AG09309 (cell line): ENCODE data around the gene HRC.

Source experiments
- DNase-seq: peaks from one replicate; pipeline ENCODE4 v3.0.0-alpha.2; 2010; ENCODE audit warnings: low read depth
- H3K4me3 ChIP-seq: 2 replicates; pipeline ENCODE4 v1.5.1; 2011; ENCODE audit warnings: mild to moderate bottlenecking, low read depth, low read length, moderate library complexity; ENCODE audit not compliant: control insufficient read depth
- TF ChIP-seq, protein P1 (sequence below): IDR thresholded peaks from 2 replicates; pipeline ENCODE4 v1.5.1; 2011; ENCODE audit warnings: mild to moderate bottlenecking, low read depth, low read length, inconsistent platforms; ENCODE audit not compliant: insufficient read depth, control insufficient read depth; ENCODE audit errors: missing control alignments

Gene HRC

DNA sequence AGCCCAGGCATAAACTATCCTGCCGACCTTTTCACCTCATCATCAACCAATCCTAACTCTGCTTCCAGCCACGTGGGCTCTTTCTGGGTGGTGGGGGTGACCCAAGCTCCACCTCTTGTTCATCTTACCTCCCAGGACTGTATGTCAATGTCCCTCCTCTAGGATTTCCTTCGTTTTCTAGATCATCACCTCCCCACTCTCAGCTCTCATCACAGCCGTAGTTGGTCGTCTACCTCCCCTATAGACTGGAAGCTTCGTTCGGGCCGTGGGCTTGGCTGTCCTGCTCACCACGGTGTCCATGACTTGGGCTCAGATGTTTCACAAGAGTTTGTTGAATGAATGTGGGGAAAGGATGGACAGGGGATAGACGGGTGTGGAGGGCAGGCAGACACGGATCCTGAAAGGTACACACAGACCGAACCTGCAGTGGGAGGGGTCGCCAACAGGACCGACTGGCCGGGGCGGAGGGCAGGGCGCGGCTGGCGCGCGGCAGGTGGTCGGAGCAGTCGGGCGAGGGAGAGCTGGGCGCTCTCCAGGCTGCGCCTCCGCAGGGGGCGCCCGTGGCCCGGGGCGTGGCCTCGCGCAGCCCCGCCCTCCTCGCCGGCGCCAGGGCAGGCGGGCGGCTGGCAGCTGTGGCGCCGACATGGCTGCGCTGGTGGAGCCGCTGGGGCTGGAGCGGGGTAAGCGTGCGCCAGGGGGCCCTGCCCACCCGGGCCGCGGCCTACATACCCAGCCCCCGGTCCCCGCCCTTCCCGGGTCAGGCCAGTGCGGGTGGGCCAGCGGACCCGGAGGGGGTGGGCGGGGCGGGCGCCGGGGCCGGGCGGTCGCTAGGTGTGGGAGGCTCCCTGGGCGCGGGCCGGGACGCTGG is 41.2 kb downstream of the HRC start, which contains the start of gene LIN7B:
Gene LIN7B, plus strand, starts transcription at position 609 of the 868 bp plus-strand sequence. Its CDS starts 35 bp downstream, at position 644.
- no peak for DNase-seq
- TF ChIP-seq, protein P1, sequence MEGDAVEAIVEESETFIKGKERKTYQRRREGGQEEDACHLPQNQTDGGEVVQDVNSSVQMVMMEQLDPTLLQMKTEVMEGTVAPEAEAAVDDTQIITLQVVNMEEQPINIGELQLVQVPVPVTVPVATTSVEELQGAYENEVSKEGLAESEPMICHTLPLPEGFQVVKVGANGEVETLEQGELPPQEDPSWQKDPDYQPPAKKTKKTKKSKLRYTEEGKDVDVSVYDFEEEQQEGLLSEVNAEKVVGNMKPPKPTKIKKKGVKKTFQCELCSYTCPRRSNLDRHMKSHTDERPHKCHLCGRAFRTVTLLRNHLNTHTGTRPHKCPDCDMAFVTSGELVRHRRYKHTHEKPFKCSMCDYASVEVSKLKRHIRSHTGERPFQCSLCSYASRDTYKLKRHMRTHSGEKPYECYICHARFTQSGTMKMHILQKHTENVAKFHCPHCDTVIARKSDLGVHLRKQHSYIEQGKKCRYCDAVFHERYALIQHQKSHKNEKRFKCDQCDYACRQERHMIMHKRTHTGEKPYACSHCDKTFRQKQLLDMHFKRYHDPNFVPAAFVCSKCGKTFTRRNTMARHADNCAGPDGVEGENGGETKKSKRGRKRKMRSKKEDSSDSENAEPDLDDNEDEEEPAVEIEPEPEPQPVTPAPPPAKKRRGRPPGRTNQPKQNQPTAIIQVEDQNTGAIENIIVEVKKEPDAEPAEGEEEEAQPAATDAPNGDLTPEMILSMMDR: peak; percentile 18
- peak within 1 kb of the TSS; percentile 67 for H3K4me3 ChIP-seq

DNA sequence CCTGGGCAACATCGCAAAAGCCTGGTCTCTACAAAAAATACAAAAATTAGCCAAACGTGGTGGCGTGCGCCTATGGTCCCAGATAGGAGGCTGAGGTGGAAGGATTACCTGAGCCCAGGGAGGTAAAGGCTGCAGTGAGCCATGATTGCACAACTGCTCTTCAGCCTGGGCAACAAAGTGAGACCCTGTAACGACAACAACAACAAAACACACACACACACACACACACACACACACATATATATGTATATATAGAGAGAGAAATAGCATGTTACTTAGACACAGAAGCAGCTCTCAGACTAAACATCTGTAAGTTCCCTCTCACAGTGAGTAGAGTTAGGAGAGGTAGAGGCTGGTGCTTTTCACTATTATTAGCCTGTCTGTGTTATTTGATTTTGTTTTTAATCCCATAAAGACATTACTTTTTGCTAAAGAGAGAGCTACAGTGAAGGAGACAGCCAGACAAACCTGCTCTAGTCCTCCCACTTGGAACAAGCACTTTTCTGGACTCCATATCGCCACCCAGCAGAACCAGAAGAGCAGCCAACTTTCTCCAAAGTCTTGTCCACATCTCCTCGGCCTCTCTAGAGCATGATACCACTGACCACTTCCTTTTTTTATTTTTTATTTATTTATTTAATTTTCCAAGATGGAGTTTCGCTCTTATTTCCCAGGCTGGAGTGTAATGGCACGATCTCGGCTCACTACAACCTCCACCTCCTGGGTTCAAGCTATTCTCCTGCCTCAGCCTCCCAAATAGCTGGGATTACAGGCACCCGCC is 43.8 kb downstream of the HRC start:
- DNase-seq: no peak
- no peak overlapping the region for H3K4me3 ChIP-seq
- TF ChIP-seq, protein P1: no peak

DNA sequence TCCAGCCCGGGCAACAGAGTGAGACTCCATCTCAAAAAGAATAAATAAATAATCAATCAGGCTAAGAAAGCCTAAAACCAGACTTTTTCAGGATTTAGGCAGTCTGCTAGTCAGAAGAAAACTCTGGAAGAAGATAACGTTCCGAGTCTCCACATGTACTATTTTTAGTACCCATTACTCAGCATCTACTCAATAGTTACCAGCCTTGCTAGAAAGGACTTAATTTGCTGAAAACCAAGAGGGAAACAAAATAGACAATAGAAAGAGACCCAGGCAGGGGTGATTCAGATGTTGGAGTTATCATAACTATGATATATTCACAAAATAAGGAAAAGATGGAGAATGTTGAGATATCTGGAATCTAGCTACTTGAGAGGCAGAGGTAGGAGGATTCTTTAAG is 44.6 kb downstream of the HRC start:
- TF ChIP-seq, protein P1: no peak
- DNase-seq: no peak
- H3K4me3 ChIP-seq: no peak overlapping the region

DNA sequence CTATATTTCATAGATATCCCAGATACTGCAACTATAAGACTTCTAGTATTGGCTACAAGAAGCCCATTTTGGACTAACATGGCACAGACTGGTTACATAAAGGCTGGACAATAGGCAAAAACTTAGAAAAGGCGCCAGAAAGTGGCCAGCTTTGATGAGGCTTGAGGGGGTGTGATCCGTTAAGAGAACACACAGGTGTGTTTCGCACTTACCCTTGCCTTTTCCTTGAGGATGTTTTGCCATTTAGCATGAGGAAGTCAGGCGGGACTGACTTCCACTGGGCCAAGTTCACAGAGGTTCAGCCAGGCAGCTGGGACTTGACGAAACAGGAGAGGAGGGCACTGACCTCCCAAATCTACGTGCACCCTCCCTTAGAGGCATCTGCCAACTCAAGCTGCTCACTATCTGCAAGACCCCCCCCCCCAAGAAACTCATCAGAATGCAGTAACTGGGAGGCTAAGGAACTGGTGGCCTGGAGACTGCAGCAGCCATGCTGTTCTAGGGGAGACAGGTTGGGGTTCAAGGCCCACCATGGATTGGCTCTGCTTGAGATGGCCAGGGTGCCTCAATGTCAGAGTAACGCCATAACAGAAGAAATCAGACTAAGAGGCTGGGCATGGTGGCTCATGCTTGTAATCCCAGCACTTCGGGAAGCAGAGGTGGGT is 45.5 kb downstream of the HRC start:
- TF ChIP-seq, protein P1: no peak
- H3K4me3 ChIP-seq: no peak overlapping the region
- DNase-seq: no peak

DNA sequence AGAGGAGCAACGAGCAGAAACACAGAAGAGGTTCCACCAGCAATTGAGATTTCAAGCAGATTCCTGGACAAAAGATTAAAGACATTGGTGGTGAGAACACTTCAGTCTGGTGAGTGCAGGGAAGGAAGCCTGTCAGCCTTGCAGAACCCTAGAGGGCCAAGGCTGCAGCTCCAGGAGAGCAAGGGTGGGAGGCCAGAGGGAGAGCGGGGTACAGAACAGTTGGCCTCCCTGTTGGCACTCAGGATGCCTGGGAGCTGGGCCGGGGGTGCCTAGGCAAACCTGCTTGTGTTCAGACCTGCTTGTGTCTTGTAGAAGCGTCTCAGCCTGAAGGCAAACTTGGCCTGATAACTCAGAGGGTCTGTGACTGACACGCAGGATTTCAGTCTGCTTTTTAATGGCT is 46.1 kb downstream of the HRC start:
- H3K4me3 ChIP-seq: no peak overlapping the region
- no peak for DNase-seq
- TF ChIP-seq, protein P1: no peak
